ENCODE measurements around the gene PLPPR5.

Gene PLPPR5

DNA sequence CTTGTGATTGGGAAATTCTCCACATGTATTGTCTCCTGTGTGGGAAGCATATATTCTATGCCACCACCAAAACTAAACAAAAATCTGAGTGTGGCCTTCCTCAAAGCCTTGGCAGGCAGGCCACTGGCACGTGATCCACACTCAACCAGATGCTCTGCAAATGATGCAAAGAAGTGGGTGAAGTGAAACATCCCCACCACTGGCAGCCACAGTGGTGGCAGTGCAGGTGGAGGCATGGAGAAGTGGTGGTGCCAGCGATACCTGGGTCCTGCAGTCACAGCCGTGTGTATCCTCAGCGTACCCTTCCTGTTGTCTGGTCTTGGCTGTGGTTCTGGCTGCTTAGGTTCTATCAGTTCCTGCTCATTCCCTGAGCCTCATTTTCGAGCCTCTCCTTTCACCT, 65.2 kb downstream of the PLPPR5 start:
- no peak overlapping the region for H3K27ac ChIP-seq (ENCODE audit: low read depth, low read length)
- no peak overlapping the region for H3K4me3 ChIP-seq (ENCODE audit: insufficient read depth, low read length, poor library complexity, severe bottlenecking)
- no peaks in the 10 kb centered on the region for H4K20me1 ChIP-seq (ENCODE audit: low read depth, low read length)
- no peaks in the 10 kb centered on the region for H3K79me2 ChIP-seq (ENCODE audit: insufficient read depth, low read length)
- H3K9me3 ChIP-seq (ENCODE audit: insufficient read depth, low read length): no peaks in the 10 kb centered on the region
- H3K27me3 ChIP-seq (ENCODE audit: low read length): no peaks in the 10 kb centered on the region
- H2AFZ ChIP-seq (ENCODE audit: low read depth, low read length, severe bottlenecking): no peak overlapping the region
- no peak overlapping the region for H3K4me2 ChIP-seq (ENCODE audit: low read depth, low read length, poor library complexity, severe bottlenecking)
- no peaks in the 10 kb centered on the region for H3K9me2 ChIP-seq (replicated peaks; ENCODE audit: insufficient read depth, low read length)
- TF ChIP-seq, protein P1, sequence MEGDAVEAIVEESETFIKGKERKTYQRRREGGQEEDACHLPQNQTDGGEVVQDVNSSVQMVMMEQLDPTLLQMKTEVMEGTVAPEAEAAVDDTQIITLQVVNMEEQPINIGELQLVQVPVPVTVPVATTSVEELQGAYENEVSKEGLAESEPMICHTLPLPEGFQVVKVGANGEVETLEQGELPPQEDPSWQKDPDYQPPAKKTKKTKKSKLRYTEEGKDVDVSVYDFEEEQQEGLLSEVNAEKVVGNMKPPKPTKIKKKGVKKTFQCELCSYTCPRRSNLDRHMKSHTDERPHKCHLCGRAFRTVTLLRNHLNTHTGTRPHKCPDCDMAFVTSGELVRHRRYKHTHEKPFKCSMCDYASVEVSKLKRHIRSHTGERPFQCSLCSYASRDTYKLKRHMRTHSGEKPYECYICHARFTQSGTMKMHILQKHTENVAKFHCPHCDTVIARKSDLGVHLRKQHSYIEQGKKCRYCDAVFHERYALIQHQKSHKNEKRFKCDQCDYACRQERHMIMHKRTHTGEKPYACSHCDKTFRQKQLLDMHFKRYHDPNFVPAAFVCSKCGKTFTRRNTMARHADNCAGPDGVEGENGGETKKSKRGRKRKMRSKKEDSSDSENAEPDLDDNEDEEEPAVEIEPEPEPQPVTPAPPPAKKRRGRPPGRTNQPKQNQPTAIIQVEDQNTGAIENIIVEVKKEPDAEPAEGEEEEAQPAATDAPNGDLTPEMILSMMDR (IDR thresholded peaks at IDR 0.05; ENCODE audit: insufficient read depth, low read length, poor library complexity, severe bottlenecking): no peak
- no peak for TF ChIP-seq EZH2phosphoT487 (conservative IDR thresholded peaks at IDR 0.05; ENCODE audit: low read length)
- H3F3A ChIP-seq (ENCODE audit: insufficient read depth): no peaks in the 10 kb centered on the region
- no peaks in the 10 kb centered on the region for H3K36me3 ChIP-seq (ENCODE audit: low read length)
- no peak overlapping the region for H3K9ac ChIP-seq (ENCODE audit: low read length)

DNA sequence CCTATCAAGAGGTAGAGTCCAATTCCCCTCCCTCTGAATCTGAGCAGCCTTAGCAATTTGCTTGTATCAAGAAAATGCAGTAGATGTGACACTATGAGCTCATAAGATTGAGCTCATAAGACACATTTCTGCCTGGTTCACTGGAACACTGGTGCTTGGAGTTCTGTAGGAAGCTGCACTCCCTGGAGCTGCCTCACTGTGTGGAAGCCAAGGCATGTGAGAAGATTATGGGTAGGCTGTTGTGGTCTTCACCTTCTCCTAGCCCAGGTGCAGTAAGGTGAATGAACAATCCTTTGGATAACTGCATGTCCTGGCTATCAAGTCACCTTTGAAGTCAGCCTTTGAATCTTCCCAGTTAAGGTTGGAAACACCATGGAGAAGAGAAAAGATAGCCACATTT, 67.3 kb downstream of the PLPPR5 start:
- no peaks in the 10 kb centered on the region for H3K36me3 ChIP-seq (ENCODE audit: low read length)
- H3F3A ChIP-seq (ENCODE audit: insufficient read depth): no peaks in the 10 kb centered on the region
- H3K9ac ChIP-seq (ENCODE audit: low read length): no peak overlapping the region
- TF ChIP-seq EZH2phosphoT487 (conservative IDR thresholded peaks at IDR 0.05; ENCODE audit: low read length): no peak
- TF ChIP-seq, protein P1 (IDR thresholded peaks at IDR 0.05; ENCODE audit: insufficient read depth, low read length, poor library complexity, severe bottlenecking): no peak
- H3K79me2 ChIP-seq (ENCODE audit: insufficient read depth, low read length): no peaks in the 10 kb centered on the region
- no peaks in the 10 kb centered on the region for H3K9me3 ChIP-seq (ENCODE audit: insufficient read depth, low read length)
- no peak overlapping the region for H3K27ac ChIP-seq (ENCODE audit: low read depth, low read length)
- no peak overlapping the region for H3K4me2 ChIP-seq (ENCODE audit: low read depth, low read length, poor library complexity, severe bottlenecking)
- no peak overlapping the region for H3K4me3 ChIP-seq (ENCODE audit: insufficient read depth, low read length, poor library complexity, severe bottlenecking)
- H2AFZ ChIP-seq (ENCODE audit: low read depth, low read length, severe bottlenecking): no peak overlapping the region
- H3K27me3 ChIP-seq (ENCODE audit: low read length): no peaks in the 10 kb centered on the region
- no peaks in the 10 kb centered on the region for H4K20me1 ChIP-seq (ENCODE audit: low read depth, low read length)
- no peaks in the 10 kb centered on the region for H3K9me2 ChIP-seq (replicated peaks; ENCODE audit: insufficient read depth, low read length)

DNA sequence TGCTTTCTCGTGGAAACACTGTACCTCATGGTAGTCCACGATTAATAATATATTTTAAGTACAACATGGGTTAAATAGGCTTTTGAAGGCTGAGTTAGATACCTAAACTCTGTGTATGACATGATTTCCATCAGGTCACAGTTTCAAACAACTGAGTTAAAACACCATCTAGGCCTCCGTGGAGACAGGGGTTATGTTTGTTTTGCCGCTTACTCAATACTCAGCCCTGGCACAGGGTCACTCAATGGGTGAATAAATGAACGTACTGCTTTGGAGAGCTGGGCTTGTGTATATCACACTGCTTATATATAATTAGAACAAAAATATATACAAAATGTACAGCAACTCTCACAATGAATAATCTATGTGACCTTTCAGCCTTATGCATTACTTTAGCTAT, 72.5 kb downstream of the PLPPR5 start:
- H3K79me2 ChIP-seq (ENCODE audit: insufficient read depth, low read length): no peaks in the 10 kb centered on the region
- no peaks in the 10 kb centered on the region for H3F3A ChIP-seq (ENCODE audit: insufficient read depth)
- TF ChIP-seq, protein P1 (IDR thresholded peaks at IDR 0.05; ENCODE audit: insufficient read depth, low read length, poor library complexity, severe bottlenecking): no peak
- TF ChIP-seq EZH2phosphoT487 (conservative IDR thresholded peaks at IDR 0.05; ENCODE audit: low read length): no peak
- no peak overlapping the region for H2AFZ ChIP-seq (ENCODE audit: low read depth, low read length, severe bottlenecking)
- no peaks in the 10 kb centered on the region for H3K9me3 ChIP-seq (ENCODE audit: insufficient read depth, low read length)
- H4K20me1 ChIP-seq (ENCODE audit: low read depth, low read length): no peaks in the 10 kb centered on the region
- H3K4me2 ChIP-seq (ENCODE audit: low read depth, low read length, poor library complexity, severe bottlenecking): no peak overlapping the region
- H3K9ac ChIP-seq (ENCODE audit: low read length): no peak overlapping the region
- no peak overlapping the region for H3K27ac ChIP-seq (ENCODE audit: low read depth, low read length)
- H3K27me3 ChIP-seq (ENCODE audit: low read length): no peaks in the 10 kb centered on the region
- no peaks in the 10 kb centered on the region for H3K36me3 ChIP-seq (ENCODE audit: low read length)
- H3K9me2 ChIP-seq (replicated peaks; ENCODE audit: insufficient read depth, low read length): no peaks in the 10 kb centered on the region
- no peak overlapping the region for H3K4me3 ChIP-seq (ENCODE audit: insufficient read depth, low read length, poor library complexity, severe bottlenecking)

Measured in SU-DHL-6 (cell line).